ENCODE results near the gene RITA1.

RITA1 gene

DNA sequence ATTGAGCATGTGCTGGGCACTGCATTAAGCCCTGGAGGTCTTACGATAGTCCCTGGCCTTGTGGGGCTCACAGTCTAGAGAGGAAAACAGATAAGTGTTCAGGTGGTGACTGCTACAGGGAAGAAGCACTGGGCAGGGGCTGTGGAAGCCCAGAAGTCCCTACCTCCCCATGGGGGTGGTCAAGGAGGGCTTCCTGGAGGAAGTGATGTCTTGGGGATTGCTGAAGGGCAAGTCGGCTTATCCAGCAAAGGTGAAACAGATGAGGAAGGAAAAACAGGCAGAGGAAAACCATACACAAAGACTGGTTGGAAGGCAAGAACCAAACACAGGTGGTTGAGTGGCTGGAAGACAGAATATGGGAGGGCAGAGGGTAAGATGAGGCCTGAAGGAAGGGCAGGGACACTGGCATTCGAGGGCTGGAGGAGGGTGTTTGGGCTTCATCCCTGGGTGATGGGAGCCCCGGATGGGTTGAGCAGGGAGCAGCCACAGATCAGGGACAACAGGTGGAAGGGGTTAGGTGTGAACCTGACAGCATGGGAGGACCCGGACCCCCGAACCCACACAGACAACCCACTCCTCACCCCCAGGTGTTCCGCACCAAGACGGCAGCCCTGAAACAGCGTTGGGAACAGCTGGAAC lies 33.2 kb upstream of the RITA1 start:
- Histone ChIP-seq H3K79me2 (ENCODE audit: low read length) (no peaks in the 10 kb centered on the region), H2AFZ (ENCODE audit: low read depth, low read length) (0 out of 2 replicates have a peak overlapping the region, but pooled peaks have one; percentile 7), H3K27ac (ENCODE audit: low read length) (no peak overlapping the region), H3K27me3 (ENCODE audit: low read depth, low read length) (peaks cover 13% of the 10 kb centered on the region), H3K9ac (ENCODE audit: low read length) (no peak overlapping the region; the same call in 1 of the 2 replicates), H3K4me1 (ENCODE audit: low read length) (peaks cover 2% of the 10 kb centered on the region; the same call in 1 of the 2 replicates), H3K36me3 (replicated peaks; ENCODE audit: low read depth, low read length) (no peaks in the 10 kb centered on the region), H3K4me3 (ENCODE audit: low read length) (peak overlapping the region; percentile 79), H3K9me3 (ENCODE audit: insufficient read depth, low read length) (no peaks in the 10 kb centered on the region), H3K4me2 (ENCODE audit: low read length) (peak overlapping the region; percentile 76), H4K20me1 (ENCODE audit: insufficient read depth, low read length) (no peaks in the 10 kb centered on the region; the same call in 1 of the 2 replicates)
- TF ChIP-seq, protein P1, sequence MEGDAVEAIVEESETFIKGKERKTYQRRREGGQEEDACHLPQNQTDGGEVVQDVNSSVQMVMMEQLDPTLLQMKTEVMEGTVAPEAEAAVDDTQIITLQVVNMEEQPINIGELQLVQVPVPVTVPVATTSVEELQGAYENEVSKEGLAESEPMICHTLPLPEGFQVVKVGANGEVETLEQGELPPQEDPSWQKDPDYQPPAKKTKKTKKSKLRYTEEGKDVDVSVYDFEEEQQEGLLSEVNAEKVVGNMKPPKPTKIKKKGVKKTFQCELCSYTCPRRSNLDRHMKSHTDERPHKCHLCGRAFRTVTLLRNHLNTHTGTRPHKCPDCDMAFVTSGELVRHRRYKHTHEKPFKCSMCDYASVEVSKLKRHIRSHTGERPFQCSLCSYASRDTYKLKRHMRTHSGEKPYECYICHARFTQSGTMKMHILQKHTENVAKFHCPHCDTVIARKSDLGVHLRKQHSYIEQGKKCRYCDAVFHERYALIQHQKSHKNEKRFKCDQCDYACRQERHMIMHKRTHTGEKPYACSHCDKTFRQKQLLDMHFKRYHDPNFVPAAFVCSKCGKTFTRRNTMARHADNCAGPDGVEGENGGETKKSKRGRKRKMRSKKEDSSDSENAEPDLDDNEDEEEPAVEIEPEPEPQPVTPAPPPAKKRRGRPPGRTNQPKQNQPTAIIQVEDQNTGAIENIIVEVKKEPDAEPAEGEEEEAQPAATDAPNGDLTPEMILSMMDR (IDR thresholded peaks at IDR 0.05; ENCODE audit: low read depth, low read length), result no peak
- no peak for TF ChIP-seq EZH2phosphoT487 (IDR thresholded peaks at IDR 0.05; ENCODE audit: low read depth)

DNA sequence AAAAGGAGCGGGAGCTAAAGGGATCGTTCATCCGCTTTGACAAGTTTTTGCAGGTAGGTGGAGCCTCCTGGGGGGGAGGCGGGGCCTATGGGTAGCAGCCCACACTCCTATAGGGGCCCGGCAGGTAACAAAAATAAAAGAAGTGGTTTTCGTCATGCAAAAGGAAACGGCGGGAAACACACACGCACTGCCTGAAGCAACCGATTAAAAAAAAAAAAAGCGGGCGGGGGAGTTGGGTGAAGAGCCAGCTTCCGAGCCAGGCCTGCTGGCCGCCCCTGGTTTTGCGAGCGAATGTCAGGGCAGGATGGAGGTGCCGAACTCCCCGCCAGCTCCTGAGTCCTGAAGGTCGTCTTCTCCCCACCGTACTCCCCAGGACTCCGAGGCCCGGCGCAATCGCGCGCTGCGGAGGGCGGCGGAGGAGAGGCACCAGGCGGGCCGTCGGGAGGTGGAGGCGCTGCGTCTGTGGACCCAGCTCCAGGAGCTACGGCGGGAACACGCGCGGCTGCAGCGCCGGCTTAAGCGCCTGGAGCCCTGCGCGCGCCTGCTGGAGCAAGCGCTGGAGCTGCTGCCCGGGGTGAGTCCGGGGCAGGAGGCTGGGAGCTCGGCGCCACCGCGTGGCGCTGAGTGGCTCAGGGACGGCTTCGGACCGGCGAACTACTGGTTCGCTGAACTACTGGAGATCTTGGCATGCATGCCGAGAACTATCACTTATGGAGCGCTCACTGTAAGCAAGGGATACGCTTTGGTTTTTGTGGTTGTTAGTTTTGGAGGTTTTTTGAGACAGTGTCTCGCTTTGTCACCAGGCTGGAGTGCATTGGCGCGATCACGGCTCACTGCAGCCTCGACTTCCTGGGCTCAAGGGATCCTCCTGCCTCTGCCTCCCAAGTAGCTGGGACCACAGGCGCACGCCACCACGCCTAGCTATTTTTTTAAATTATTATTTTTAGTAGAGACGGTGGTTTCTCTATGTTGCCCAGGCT lies 32.4 kb upstream of the RITA1 start:
- TF ChIP-seq EZH2phosphoT487 (IDR thresholded peaks at IDR 0.05; ENCODE audit: low read depth), result no peak
- TF ChIP-seq, protein P1 (IDR thresholded peaks at IDR 0.05; ENCODE audit: low read depth, low read length), result peak; percentile 36; the same call in 1 of the 2 replicates
- H3K79me2 ChIP-seq (ENCODE audit: low read length), result no peaks in the 10 kb centered on the region
- peak overlapping the region; percentile 79 for H3K4me3 ChIP-seq (ENCODE audit: low read length)
- peaks cover 13% of the 10 kb centered on the region for H3K27me3 ChIP-seq (ENCODE audit: low read depth, low read length)
- H3K27ac ChIP-seq (ENCODE audit: low read length), result no peak overlapping the region
- H3K4me1 ChIP-seq (ENCODE audit: low read length), result peaks cover 2% of the 10 kb centered on the region; the same call in 1 of the 2 replicates
- H3K36me3 ChIP-seq (replicated peaks; ENCODE audit: low read depth, low read length), result peaks cover under 1% of the 10 kb centered on the region
- peak overlapping the region; percentile 76 for H3K4me2 ChIP-seq (ENCODE audit: low read length)
- H2AFZ ChIP-seq (ENCODE audit: low read depth, low read length), result peak overlapping the region; percentile 87
- H3K9ac ChIP-seq (ENCODE audit: low read length), result peak overlapping the region; percentile 22; the same call in 1 of the 2 replicates
- no peaks in the 10 kb centered on the region for H3K9me3 ChIP-seq (ENCODE audit: insufficient read depth, low read length)
- no peaks in the 10 kb centered on the region; the same call in 1 of the 2 replicates for H4K20me1 ChIP-seq (ENCODE audit: insufficient read depth, low read length)

DNA sequence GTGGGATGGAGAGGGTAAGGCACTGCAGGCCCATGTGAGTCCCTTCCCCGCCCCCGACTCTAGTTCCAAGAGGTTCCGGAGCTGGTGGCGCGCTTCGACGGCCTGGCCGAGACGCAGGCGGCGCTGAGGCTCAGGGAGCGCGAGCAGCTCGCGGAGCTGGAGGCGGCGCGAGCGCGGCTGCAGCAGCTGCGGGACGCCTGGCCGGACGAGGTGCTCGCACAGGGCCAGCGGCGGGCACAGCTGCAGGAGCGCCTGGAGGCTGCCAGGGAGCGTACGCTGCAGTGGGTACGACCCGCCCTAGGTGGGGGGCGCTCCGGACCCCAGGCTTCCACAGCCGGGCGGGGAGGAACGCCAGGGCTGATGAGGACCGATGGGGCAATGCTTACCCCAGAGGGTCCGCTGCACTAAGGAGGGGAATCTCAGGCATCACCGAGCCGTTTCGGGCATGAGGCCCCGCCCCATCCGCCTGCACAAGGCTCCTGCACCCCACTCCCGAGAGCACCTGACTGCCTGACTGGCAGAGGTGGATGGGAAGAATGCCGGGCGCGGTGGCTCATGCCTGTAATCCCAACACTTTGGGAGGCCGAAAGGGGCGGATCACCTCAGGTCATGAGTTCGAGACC lies 31.1 kb upstream of the RITA1 start:
- Histone ChIP-seq H3K27ac (ENCODE audit: low read length) (no peak overlapping the region), H4K20me1 (ENCODE audit: insufficient read depth, low read length) (no peaks in the 10 kb centered on the region; the same call in 1 of the 2 replicates), H3K9ac (ENCODE audit: low read length) (no peak overlapping the region), H3K9me3 (ENCODE audit: insufficient read depth, low read length) (no peaks in the 10 kb centered on the region), H3K4me1 (ENCODE audit: low read length) (peaks cover 2% of the 10 kb centered on the region; the same call in 1 of the 2 replicates), H3K36me3 (replicated peaks; ENCODE audit: low read depth, low read length) (peaks cover 12% of the 10 kb centered on the region), H3K79me2 (ENCODE audit: low read length) (no peaks in the 10 kb centered on the region), H3K27me3 (ENCODE audit: low read depth, low read length) (peaks cover 13% of the 10 kb centered on the region), H3K4me2 (ENCODE audit: low read length) (no peak overlapping the region), H2AFZ (ENCODE audit: low read depth, low read length) (no peak overlapping the region), H3K4me3 (ENCODE audit: low read length) (no peak overlapping the region)
- TF ChIP-seq, protein P1 (IDR thresholded peaks at IDR 0.05; ENCODE audit: low read depth, low read length), result no peak
- no peak for TF ChIP-seq EZH2phosphoT487 (IDR thresholded peaks at IDR 0.05; ENCODE audit: low read depth)

All from OCI-LY3 (cell line).